C4-2B (cell line): Measurements from ENCODE around the gene IRX5.

Experiments used
- CTCF ChIP-seq: fragments of 450-650 bp; conservative IDR thresholded peaks from 2 replicates; pipeline ENCODE4 v1.5.1; 2017; ENCODE audit warnings: mild to moderate bottlenecking
- ZFX ChIP-seq: fragments of 450-650 bp; IDR thresholded peaks from 2 replicates; pipeline ENCODE4 v1.6.1; 2017

GRCh38 chr16:54903047-54903446 lies 27.6 kb upstream of the IRX5 start:
- no peak for TF ChIP-seq CTCF
- no peak for TF ChIP-seq ZFX
